Activated CD8-positive, alpha-beta memory T cell treated with anti-CD3 and anti-CD28 coated beads for 36 hours (primary cell): Measurements from ENCODE around the gene SF3B3. TPM values are rescaled to one million over a fixed set of nuclear protein-coding genes. Genes with fewer than 3 reads are reported as not detected.
"Not testable (repeated sequence)": the region's sequence is repeated elsewhere in the genome, so short reads cannot be mapped to it uniquely, and the experiment has no call there.

Experiments used
- CTCF ChIA-PET: fragments of 350-600 bp; sonication (Branson Sonifier 250); formaldehyde crosslinking; loops from one replicate; lab custom pipeline; 2021; ENCODE audit warnings: antibody characterized with exemption; lab: Charles Lee
- POLR2A ChIA-PET: fragments of 350-600 bp; sonication (Branson Sonifier 250); formaldehyde crosslinking; loops from one replicate; lab custom pipeline; 2021; ENCODE audit warnings: antibody characterized with exemption; lab: Charles Lee
- total RNA-seq, 2 experiments: library from RNA; stranded (reverse); gene quantifications; one replicate each; pipeline ENCODE4 v1.2.3, GENCODE V29; 2021

SF3B3 gene
- total RNA-seq, 2 experiments from 2014 or later, result 611 to 626 TPM

DNA sequence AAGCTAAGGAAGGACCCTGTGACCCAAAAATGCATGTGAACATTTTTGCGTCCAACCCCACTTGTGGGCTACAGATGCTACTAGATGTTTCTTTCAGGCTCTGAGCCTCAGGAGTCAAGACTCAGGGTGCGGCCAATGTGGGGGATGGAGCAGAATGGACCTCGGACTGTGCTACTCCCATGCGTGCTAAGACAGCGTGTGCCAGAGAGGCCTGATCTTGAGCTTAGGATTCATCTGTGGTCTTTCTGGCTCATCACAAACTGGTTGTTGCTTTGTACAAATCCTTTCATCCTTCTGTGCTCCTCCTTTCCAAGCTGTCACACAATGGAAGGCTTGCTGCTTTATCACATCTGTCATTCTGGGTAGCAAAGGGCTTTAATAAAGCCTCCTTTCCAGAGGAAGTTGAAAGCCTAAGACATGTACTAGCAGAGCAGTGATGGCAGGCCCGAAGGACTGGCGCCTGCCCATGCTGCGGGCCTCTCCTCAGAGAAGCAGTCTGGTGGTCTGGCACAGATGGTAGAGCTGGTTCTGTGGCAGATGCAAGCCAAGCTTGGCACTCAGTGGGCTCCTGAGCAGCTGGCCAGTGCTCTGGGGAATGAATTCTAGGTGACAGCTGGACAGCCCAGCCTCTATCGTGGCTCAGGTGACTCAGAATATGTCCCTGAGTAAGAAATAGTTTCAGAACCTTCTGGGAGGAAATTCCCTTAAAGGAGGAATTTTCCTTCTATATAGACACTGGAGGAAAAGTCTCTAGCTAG lies 28.0 kb upstream of the SF3B3 start:
- POLR2A ChIA-PET, result interaction anchor here (0.6 kb wide), 1 partner anchor 57 kb away, joined by 4 read pairs; the partner anchor contains the start of gene ST3GAL2
- CTCF ChIA-PET, result interaction anchor here (0.9 kb wide), 1 partner anchor 21 kb away, joined by 3 read pairs; no protein-coding TSS in a partner anchor

- CTCF ChIA-PET, result interaction anchor here (1.2 to 1.4 kb wide), 2 partner anchors 20 to 26 kb away, joined by 4 read pairs; partner anchors contain the start of gene COG4
These were observed 27.1 kb upstream of the SF3B3 start for GRCh38 chr16:70496513-70496912.

DNA sequence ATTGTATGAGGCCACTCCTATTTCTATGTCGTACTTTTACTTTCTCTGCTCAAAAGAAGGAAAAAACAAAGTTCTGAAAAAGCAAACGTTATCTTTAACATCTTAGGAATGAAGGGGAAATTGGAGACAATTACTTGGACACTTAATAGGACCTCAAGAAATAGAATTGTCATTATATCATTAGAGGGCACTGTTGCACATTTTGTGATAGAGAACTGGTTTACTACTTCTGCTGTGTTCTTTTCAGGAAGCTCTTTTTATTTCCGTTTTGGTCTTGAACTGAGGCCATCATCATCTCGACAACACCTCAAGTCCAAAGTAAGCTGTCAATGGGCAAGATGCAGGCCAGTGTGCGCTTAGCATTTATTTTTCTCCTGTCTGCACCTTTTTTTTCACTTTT lies 14.9 kb upstream of the SF3B3 start:
- ChIA-PET CTCF (interaction anchor here (0.8 kb wide), 2 partner anchors 11 to 16 kb away, joined by 3 read pairs; no protein-coding TSS in a partner anchor), POLR2A (no interaction called here)

More at GRCh38 chr16:70496513-70496912, 27.1 kb upstream of the SF3B3 start:
- POLR2A ChIA-PET, result interaction anchor here (0.8 kb wide), 1 partner anchor 27 kb away, joined by 3 read pairs; no protein-coding TSS in a partner anchor

DNA sequence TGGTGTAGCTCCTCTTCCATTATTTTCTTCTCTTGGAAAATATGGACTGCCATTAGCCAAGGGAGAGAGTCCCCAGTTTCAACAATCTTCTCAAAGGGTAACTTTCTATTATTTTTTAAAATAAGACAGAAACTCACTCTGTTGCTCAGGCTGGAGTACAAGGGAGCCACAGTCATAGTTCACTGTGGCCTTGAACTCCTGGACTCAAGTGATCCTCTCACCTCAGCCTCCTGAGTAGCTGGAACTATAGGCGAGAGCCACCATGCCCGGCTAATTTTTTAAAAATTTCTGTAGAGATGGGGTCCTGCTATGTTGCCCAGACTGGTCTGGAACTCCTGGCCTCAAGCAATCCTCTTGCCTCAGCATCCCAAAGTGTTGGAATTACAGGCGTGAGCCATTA lies 13.4 kb upstream of the SF3B3 start:
- ChIA-PET POLR2A (no interaction called here), CTCF (no interaction called here)

DNA sequence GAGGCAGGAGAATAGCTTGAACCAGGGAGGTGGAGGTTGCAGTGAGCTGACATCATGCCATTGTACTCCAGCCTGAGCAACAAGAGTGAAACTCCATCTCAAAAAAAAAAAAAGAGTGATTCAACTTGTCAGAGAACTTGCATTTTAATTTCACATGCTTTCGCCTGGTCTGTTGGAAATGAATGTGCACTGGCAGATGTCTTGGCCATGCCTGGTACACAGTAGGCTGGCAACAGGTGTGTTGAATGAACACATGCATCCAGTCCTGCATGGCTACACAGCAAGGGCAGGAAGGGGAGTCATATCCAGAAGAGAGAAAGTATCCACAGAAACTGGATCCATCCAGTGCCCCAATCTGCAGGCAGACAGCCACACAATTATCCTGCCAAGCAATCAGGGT lies 11.8 kb upstream of the SF3B3 start:
- CTCF ChIA-PET, result no interaction called here
- POLR2A ChIA-PET, result no interaction called here

DNA sequence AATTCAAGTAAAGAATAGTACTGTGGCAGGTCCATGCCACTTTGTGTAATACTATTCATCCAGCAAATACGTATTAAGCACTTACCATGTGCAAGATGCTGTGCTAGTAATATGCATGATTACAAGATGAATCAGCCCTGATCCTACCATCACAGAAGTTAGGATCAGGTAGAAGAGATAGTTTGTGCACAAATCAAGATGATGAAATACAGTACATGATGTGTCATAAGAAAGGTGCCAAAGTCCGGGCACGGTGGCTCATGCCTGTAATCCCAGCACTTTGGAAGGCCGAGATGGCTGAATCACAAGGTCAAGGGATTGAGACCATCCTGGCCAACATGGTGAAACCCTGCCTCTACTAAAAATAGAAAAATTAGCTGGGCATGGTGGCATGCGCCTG lies 11.2 kb upstream of the SF3B3 start:
- ChIA-PET CTCF (interaction anchor here (0.6 kb wide), 1 partner anchor 103 kb away, joined by 3 read pairs; no protein-coding TSS in a partner anchor), POLR2A (no interaction called here)

DNA sequence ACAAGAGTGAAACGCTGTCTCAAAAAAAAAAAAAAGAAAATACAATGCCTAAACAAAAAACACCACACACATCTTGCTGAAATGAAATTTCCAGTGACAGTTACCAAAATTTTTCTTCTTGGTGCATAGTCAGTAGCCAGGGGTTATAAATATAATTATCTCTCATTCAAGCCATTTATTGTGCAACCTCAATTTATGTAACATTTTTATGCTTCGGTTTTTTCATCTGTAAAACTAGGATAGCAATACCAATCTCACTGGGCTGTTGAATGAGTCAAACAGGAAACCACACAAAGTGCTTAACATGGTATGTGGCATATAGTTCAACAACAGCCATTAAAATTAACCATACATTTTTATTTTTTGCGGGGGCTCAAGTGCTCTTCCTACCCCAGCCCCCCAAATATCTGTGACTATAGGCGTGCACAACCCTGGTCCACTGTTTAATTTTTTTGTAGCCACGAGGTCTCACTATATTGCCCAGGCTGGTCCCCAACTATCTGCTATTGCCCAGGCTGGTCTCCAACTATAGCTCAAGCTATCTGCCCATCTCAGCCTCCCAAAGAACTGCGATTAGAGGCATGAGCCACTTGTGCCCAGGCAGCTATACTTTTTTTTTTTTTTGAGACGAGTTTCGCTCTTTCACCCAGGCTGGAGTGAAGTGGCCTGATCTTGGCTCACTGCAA lies 2.9 kb upstream of the SF3B3 start:
- ChIA-PET CTCF (interaction anchor here (0.7 kb wide), 1 partner anchor 33 kb away, joined by 3 read pairs; no protein-coding TSS in a partner anchor), POLR2A (interaction anchor here (0.6 to 0.9 kb wide), 4 partner anchors 29 to 212 kb away, joined by 3 to 5 read pairs (median 4); no protein-coding TSS in a partner anchor)

- CTCF ChIA-PET, result interaction anchor here (0.9 kb wide), 1 partner anchor 26 kb away, joined by 4 read pairs; no protein-coding TSS in a partner anchor
- POLR2A ChIA-PET, result interaction anchor here (0.6 to 1.3 kb wide), 7 partner anchors 17 to 234 kb away, joined by 3 to 9 read pairs (median 3); partner anchors contain the start of gene AARS1
These were observed 1.2 kb upstream of the SF3B3 start for GRCh38 chr16:70522216-70523075.

- ChIA-PET POLR2A (interaction anchor here (0.6 to 1.3 kb wide), 8 partner anchors 27 to 235 kb away, joined by 3 to 9 read pairs (median 3); partner anchors contain the start of gene AARS1), CTCF (interaction anchor here (0.7 to 0.9 kb wide), 2 partner anchors 9 to 26 kb away, joined by 3 to 4 read pairs; no protein-coding TSS in a partner anchor)
These were observed 407 bp upstream of the SF3B3 start, which contains the start of gene COG4 for GRCh38 chr16:70523076-70523742. COG4 (minus strand) TSS chr16:70523554; CDS start chr16:70523543, 11 bp downstream.

GRCh38 chr16:70524399-70524825 lies 796 bp downstream of the SF3B3 start:
- POLR2A ChIA-PET, result interaction anchor here (1.3 to 1.7 kb wide), 2 partner anchors 143 to 178 kb away, joined by 4 to 9 read pairs; partner anchors contain the start of gene DDX19A
- CTCF ChIA-PET, result interaction anchor here (1.0 to 1.6 kb wide), 3 partner anchors 16 to 247 kb away, joined by 3 read pairs; no protein-coding TSS in a partner anchor

DNA sequence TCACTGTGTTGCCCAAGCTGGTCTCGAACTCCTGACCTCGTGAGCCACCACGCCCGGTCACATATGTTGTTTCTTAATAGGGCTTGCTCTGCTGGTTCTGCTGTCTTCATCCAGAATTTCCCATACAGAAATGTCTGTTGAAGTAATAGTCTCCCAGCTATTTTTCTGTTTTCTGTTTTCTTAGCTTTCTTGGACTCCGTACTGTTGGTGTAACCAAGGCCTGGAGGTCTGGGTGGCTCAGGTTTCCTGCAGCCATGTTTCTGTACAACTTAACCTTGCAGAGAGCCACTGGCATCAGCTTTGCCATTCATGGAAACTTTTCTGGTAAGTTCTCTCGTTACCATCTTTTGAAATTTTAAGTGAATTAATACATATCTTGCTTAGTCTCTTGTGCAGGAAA lies 2.8 kb downstream of the SF3B3 start:
- POLR2A ChIA-PET, result no interaction called here
- CTCF ChIA-PET, result interaction anchor here (1.1 kb wide), 1 partner anchor 37 kb away, joined by 3 read pairs; no protein-coding TSS in a partner anchor

GRCh38 chr16:70527315-70527996 lies 3.8 kb downstream of the SF3B3 start:
- POLR2A ChIA-PET, result no interaction called here
- CTCF ChIA-PET, result interaction anchor here (0.7 kb wide), 1 partner anchor 162 kb away, joined by 3 read pairs; no protein-coding TSS in a partner anchor

DNA sequence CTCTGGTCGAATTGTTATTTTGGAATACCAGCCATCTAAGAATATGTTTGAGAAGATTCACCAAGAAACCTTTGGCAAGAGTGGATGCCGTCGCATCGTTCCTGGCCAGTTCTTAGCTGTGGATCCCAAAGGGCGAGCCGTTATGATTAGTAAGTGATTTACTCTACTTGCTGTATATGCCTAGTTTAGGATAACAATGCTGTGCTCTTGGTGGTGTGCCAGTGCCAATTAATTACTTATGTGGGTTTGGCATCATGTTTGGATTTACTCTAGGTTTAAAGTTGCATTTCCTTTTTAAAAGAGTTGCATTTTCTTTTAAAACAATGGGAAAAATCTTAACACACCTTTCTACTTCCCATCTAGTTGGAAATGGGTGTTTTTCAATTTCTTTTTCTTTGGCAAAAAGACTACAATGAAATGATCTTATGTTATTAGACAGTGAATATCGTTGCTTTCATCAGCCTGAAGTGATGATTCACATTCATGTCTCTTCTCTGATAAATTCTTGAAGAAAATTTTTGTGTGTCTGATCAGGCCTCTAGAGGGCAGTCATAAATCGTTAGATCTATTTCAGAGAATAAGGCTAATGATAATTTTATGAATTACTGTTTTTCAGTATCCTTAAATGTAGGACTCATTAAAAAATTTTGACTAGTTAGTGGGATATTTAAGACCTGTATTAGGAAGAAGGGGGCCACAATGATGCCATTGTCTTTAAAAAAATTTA lies 5.6 kb downstream of the SF3B3 start:
- ChIA-PET POLR2A (no interaction called here), CTCF (interaction anchor here (0.8 to 1.2 kb wide), 2 partner anchors 16 to 29 kb away, joined by 3 read pairs; no protein-coding TSS in a partner anchor)

GRCh38 chr16:70529954-70530353 lies 6.3 kb downstream of the SF3B3 start:
- POLR2A ChIA-PET, result interaction anchor here (0.6 kb wide), 1 partner anchor 25 kb away, joined by 3 read pairs; no protein-coding TSS in a partner anchor
- CTCF ChIA-PET, result not testable (repeated sequence)

DNA sequence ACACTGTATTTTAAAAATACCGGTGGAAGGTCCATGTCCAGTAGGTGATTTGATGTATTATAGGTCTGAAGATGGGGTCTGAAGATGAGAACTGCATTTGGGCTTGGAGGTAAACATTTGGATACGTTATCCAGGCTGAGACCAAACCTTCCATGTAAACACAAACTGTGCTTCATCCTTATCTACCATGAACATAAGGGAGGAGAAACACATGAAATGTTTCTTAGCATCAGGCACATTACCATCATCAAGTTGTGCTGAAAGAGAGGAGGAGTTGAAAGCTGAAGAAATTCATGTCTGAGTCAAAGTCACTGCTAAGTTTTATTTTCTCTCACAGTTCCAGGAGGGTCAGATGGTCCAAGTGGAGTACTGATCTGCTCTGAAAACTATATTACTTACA lies 11.4 kb downstream of the SF3B3 start:
- ChIA-PET CTCF (no interaction called here), POLR2A (interaction anchor here (0.6 kb wide), 1 partner anchor 239 kb away, joined by 5 read pairs; no protein-coding TSS in a partner anchor)

- CTCF ChIA-PET, result interaction anchor here (0.6 to 1.6 kb wide), 2 partner anchors 8 to 22 kb away, joined by 3 to 4 read pairs; no protein-coding TSS in a partner anchor
- POLR2A ChIA-PET, result interaction anchor here (0.6 kb wide), 1 partner anchor 139 kb away, joined by 5 read pairs; no protein-coding TSS in a partner anchor
These were observed 17.4 kb downstream of the SF3B3 start for GRCh38 chr16:70540994-70541393.
